Vagina (tissue), 2 donors: ENCODE data around the gene LGI1.

Experiments used
- POLR2AphosphoS5 ChIP-seq, 2 donors: sonication (generic); formaldehyde crosslinking; IDR thresholded peaks; one replicate each; pipeline ENCODE4 v1.9.0; 2017; ENCODE audit warnings: antibody characterized with exemption in 2 of 2, mild to moderate bottlenecking in 2 of 2, low read depth in 1 of 2; ENCODE audit not compliant: insufficient read depth in 1 of 2
- TF ChIP-seq, protein P1 (sequence below), 3 experiments: fragments of 450-650 bp in 2 of 3; fragments of 200-600 bp in 1 of 3; sonication (generic) in 1 of 3; IDR thresholded peaks; one replicate each; pipeline ENCODE4 v1.5.1; 2017 to 2019; ENCODE audit warnings: antibody characterized with exemption in 3 of 3, mild to moderate bottlenecking in 2 of 3, moderate library complexity in 2 of 3

DNA sequence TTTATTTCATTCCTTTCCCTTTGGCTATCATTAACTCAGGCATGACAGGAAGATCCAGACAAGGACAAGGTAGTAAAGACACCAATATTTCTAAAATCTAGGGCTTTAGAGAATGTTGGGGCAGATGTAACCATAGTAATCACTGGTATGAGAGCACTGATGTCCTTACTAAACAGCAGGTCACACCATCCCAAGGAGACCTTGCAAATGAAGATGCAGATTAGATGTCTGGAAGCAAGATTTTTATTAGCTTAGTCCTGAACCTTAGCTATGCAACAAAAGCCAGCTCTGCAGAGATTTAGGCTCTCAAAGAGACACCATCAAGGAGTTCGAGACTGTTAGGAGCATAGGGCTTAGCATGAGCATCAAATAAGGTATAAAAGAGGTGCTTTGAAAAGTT is 31.7 kb upstream of the LGI1 start:
- TF ChIP-seq, protein P1, sequence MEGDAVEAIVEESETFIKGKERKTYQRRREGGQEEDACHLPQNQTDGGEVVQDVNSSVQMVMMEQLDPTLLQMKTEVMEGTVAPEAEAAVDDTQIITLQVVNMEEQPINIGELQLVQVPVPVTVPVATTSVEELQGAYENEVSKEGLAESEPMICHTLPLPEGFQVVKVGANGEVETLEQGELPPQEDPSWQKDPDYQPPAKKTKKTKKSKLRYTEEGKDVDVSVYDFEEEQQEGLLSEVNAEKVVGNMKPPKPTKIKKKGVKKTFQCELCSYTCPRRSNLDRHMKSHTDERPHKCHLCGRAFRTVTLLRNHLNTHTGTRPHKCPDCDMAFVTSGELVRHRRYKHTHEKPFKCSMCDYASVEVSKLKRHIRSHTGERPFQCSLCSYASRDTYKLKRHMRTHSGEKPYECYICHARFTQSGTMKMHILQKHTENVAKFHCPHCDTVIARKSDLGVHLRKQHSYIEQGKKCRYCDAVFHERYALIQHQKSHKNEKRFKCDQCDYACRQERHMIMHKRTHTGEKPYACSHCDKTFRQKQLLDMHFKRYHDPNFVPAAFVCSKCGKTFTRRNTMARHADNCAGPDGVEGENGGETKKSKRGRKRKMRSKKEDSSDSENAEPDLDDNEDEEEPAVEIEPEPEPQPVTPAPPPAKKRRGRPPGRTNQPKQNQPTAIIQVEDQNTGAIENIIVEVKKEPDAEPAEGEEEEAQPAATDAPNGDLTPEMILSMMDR (IDR thresholded peaks at IDR 0.05), result no peak
- TF ChIP-seq POLR2AphosphoS5 (IDR thresholded peaks at IDR 0.05; ENCODE audit: insufficient read depth in 1 of 2, low read depth in 1 of 2), result no peak
